Liver (tissue), 9 donors: ENCODE measurements around the gene ANKRD16. TPM values are rescaled to one million over a fixed set of nuclear protein-coding genes. Genes with fewer than 3 reads are reported as not detected.

Experiments
- DNase-seq: peaks from one replicate; pipeline ENCODE4 v3.0.0-alpha.2; 2017; ENCODE audit warnings: low spot score
- H3K27ac ChIP-seq, 2 donors: one replicate each; pipeline ENCODE4 v1.7.0; 2013; ENCODE audit warnings: inconsistent platforms in 2 of 2, low read length in 2 of 2, control low read depth in 1 of 2, low read depth in 1 of 2, mild to moderate bottlenecking in 1 of 2
- H3K27me3 ChIP-seq, 4 donors: one replicate each; pipeline versions ENCODE4 v1.6.1 to v1.7.0; 2013; ENCODE audit warnings: low read length in 3 of 4, inconsistent platforms in 1 of 4, mild to moderate bottlenecking in 1 of 4, moderate library complexity in 1 of 4; ENCODE audit not compliant: control insufficient read depth in 4 of 4, insufficient read depth in 4 of 4
- H3K36me3 ChIP-seq, 4 donors: one replicate each; pipeline versions ENCODE4 v1.6.1 to v1.7.0; 2013; ENCODE audit warnings: low read length in 3 of 4, mild to moderate bottlenecking in 3 of 4, low read depth in 1 of 4, moderate library complexity in 1 of 4; ENCODE audit not compliant: control insufficient read depth in 4 of 4, insufficient read depth in 3 of 4
- H3K4me1 ChIP-seq, 4 donors: one replicate each; pipeline versions ENCODE4 v1.6.1 to v1.7.0; 2013; ENCODE audit warnings: low read length in 3 of 4, mild to moderate bottlenecking in 3 of 4, moderate library complexity in 1 of 4; ENCODE audit not compliant: control insufficient read depth in 4 of 4, insufficient read depth in 4 of 4
- H3K4me3 ChIP-seq, 3 donors: one replicate each; pipeline versions ENCODE4 v1.6.1 to v1.7.0; 2013; ENCODE audit warnings: low read length in 3 of 3, control low read depth in 1 of 3, low read depth in 1 of 3, mild to moderate bottlenecking in 1 of 3
- H3K9ac ChIP-seq, 2 donors: one replicate each; pipeline ENCODE4 v1.7.0; 2013; ENCODE audit warnings: low read length in 2 of 2, mild to moderate bottlenecking in 2 of 2, moderate library complexity in 2 of 2, control low read depth in 1 of 2, low read depth in 1 of 2
- H3K9me3 ChIP-seq, 4 donors: one replicate each; pipeline versions ENCODE4 v1.6.1 to v1.7.0; 2013; ENCODE audit warnings: low read length in 3 of 4; ENCODE audit not compliant: control insufficient read depth in 4 of 4
- JUND ChIP-seq, 2 donors: IDR thresholded peaks; 2 replicates each; pipeline ENCODE4 v1.6.1; 2016; ENCODE audit warnings: antibody characterized with exemption in 2 of 2
- NR2F2 ChIP-seq: IDR thresholded peaks from 2 replicates; pipeline ENCODE4 v1.6.1; 2016; ENCODE audit warnings: antibody characterized with exemption
- WGBS: extraction: QIAGEN DNeasy Blood & Tissue Kit; methylation state at CpG from one replicate; pipeline ENCODE4 v1.1.7; 2013; 5-methylcytosine and 5-hydroxymethylcytosine counted together
- polyA plus RNA-seq, 2 donors: library from polyadenylated mRNA; stranded (reverse) in 1 of 2; unstranded in 1 of 2; fragments of 200-250 nt in 1 of 2; fragments of >200 nt in 1 of 2; fragmentation: Nextera tagmentation in 1 of 2; extraction: Ambion mirVana in 1 of 2; gene quantifications; one replicate each; pipeline versions ENCODE4 v1.2.1 to v1.2.3, GENCODE V29; 2013 to 2015
- total RNA-seq, 2 donors: library from RNA; depleted of rRNA; stranded (reverse); fragments of >200 nt; gene quantifications; one replicate each; pipeline ENCODE4 v1.2.3, GENCODE V29; 2014
- donor health status: healthy.
- donor health status: healthy.
- donor health status: healthy.
- donor health status: healthy.
- donor health status: healthy.

The ANKRD16 gene
- total and polyA plus RNA-seq, 4 donors = 1.1 to 3.6 (median 2.3) TPM

DNA sequence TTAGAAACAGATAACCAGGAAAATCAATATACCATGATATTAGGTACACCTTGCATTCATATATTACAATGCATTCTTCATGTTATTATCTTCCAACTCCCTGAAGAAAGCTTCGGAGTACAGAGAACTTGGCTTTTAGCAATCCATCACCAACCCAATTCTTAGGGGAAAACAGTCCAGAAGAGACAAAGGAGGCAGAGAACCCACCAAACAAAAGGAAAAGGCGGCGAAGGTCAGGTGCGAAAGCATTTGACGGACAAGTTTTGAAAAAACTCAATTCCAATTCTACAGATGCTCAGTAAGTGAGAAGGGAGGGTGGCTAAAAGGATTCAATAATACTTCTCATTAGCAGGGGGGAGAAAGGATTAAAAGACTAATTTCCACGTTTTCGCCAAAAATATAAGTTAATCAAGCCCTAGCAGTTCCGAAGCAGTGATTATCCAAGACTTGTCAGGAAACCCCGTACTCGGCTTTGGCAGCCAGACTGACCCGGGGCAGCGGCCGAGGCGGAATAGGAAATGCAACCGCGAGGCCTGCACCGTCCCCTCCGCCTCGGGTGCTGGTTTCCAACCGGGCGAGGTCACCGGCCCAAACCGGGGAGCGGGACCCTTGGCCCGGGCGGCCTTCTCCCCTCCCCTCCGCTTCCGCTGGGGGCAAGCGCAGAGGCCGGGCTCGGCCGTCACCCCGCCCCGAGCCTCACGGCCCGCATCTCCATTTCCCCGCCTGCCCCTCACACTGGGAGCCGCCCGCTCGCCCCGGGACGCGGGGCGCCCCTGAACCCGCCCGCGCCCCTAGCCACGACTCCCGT, 77.2 kb downstream of the ANKRD16 start:
- under 1% methylated on average over 49 of the region's 49 CpGs for WGBS
- Histone ChIP-seq H3K4me3 (peak overlapping the region; percentile 75 to 93 (median 80)), H3K27me3 (no peaks in the 10 kb centered on the region), H3K4me1 (peaks cover 0 to 40% (median 33%) of the 10 kb centered on the region in 4 donors), H3K9me3 (no peaks in the 10 kb centered on the region), H3K9ac (peak overlapping the region; percentile 96 to 97), H3K36me3 (peaks cover 0 to 2% (median 0%) of the 10 kb centered on the region in 4 donors), H3K27ac (peak overlapping the region; percentile 97 to 100)
- TF ChIP-seq JUND (IDR thresholded peaks at IDR 0.05) (no peak), NR2F2 (peak; percentile 10)
- peak; percentile 70 for DNase-seq

Other genes with a start within 250 kb of the ANKRD16 start
- 10 to 100 TPM in 1 of 2 donors, 1 to 10 TPM in 1; 8.5 to 48.3 TPM for gene ASB13, start 223.3 kb downstream of the ANKRD16 start, total RNA-seq
- gene ASB13, start 223.3 kb downstream of the ANKRD16 start, polyA plus RNA-seq = 10 to 100 TPM; 40.8 to 44.2 TPM
- 10 to 100 TPM; 18.9 to 40.3 TPM for gene TASOR2, start 205.1 kb downstream of the ANKRD16 start, total RNA-seq
- gene TASOR2, start 205.1 kb downstream of the ANKRD16 start, polyA plus RNA-seq = 1 to 10 TPM; 7.6 to 9.5 TPM
- 100 to 1,000 TPM; 190 TPM for gene GDI2, start 76.5 kb downstream of the ANKRD16 start, total RNA-seq
- 100 to 1,000 TPM; 103 to 120 TPM for gene GDI2, start 76.5 kb downstream of the ANKRD16 start, polyA plus RNA-seq
- 10 to 100 TPM; 58.1 to 58.4 TPM for gene FBH1, start 350 bp upstream of the ANKRD16 start, total RNA-seq
- gene FBH1, start 350 bp upstream of the ANKRD16 start, polyA plus RNA-seq = 10 to 100 TPM; 19.9 to 38.1 TPM
- 1 to 10 TPM; 6.6 to 9.2 TPM for gene IL15RA, start 87.7 kb upstream of the ANKRD16 start, total RNA-seq
- 10 to 100 TPM in 1 of 2 donors, 1 to 10 TPM in 1; 9.6 to 10.7 TPM for gene IL15RA, start 87.7 kb upstream of the ANKRD16 start, polyA plus RNA-seq
- gene IL2RA, start 172.5 kb upstream of the ANKRD16 start, total RNA-seq = 1 to 10 TPM in 1 of 2 donors, not detected in 1; 1.6 TPM
- gene IL2RA, start 172.5 kb upstream of the ANKRD16 start, polyA plus RNA-seq = under 1 TPM in 1 of 2 donors, not detected in 1; 0.46 TPM
- gene RBM17, start 199.1 kb upstream of the ANKRD16 start, total RNA-seq = 10 to 100 TPM; 28.2 to 40.0 TPM
- gene RBM17, start 199.1 kb upstream of the ANKRD16 start, polyA plus RNA-seq = 10 to 100 TPM; 16.5 to 44.8 TPM